IMR-90 (cell line): ENCODE measurements around the gene TMEM14B. TPM values are rescaled to one million over a fixed set of nuclear protein-coding genes. Genes with fewer than 3 reads are reported as not detected.

Experiments used
- ATAC-seq: fragments of 200-7000 bp; cut with Tn5 transposase; 2 replicates; pipeline ENCODE4 v1.9.1; 2020; ENCODE audit warnings: low read depth, mild to moderate bottlenecking, moderate library complexity
- BruUV-seq: library from RNA; stranded (reverse); fragments of 400-500 nt; replicated peaks from 2 replicates; lab custom pipeline; 2021; lab: Mats Ljungman, UMichigan
- CTCF ChIA-PET: fragments of 300-600 bp; formaldehyde crosslinking; extraction: SDS; loops from one replicate; lab custom pipeline; 2021; ENCODE audit warnings: antibody characterized with exemption; lab: Yijun Ruan, JAX
- POLR2A ChIA-PET: fragments of 300-600 bp; sonication (Branson Sonifier 250); formaldehyde crosslinking; loops from one replicate; lab custom pipeline; 2022; ENCODE audit warnings: antibody characterized with exemption; ENCODE audit not compliant: unreplicated experiment; lab: Charles Lee
- DNase-seq: peaks from one replicate; pipeline ENCODE4 v3.0.0; 2013
- H2AFZ ChIP-seq: replicated peaks from 2 replicates; pipeline ENCODE3; 2013; ENCODE audit warnings: low read length, mild to moderate bottlenecking; ENCODE audit not compliant: poor library complexity
- H2AK5ac ChIP-seq: 2 replicates; pipeline ENCODE4 v1.6.1; 2013; ENCODE audit warnings: low read depth, low read length, inconsistent platforms
- H2AK9ac ChIP-seq: replicated peaks from 2 replicates; pipeline ENCODE3; 2013; ENCODE audit warnings: mild to moderate bottlenecking, low read depth, low read length, moderate library complexity; ENCODE audit not compliant: poor library complexity
- H2BK120ac ChIP-seq: 2 replicates; pipeline ENCODE4 v1.6.1; 2013; ENCODE audit warnings: low read depth, low read length, inconsistent platforms
- H2BK15ac ChIP-seq: 3 replicates; pipeline ENCODE4 v1.6.1; 2013; ENCODE audit warnings: low read depth, low read length, inconsistent platforms
- H2BK20ac ChIP-seq: 2 replicates; pipeline ENCODE4 v1.6.1; 2013; ENCODE audit warnings: low read depth, mild to moderate bottlenecking, inconsistent platforms, low read length, moderate library complexity
- H2BK5ac ChIP-seq: 2 replicates; pipeline ENCODE4 v1.6.1; 2013; ENCODE audit warnings: mild to moderate bottlenecking, low read depth, low read length, inconsistent platforms; ENCODE audit not compliant: poor library complexity, severe bottlenecking
- H3K14ac ChIP-seq: replicated peaks from 2 replicates; pipeline ENCODE4 v1.6.1; 2013; ENCODE audit warnings: low read depth, low read length, inconsistent platforms
- H3K18ac ChIP-seq: 2 replicates; pipeline ENCODE4 v1.6.1; 2013; ENCODE audit warnings: low read depth, low read length, control low read depth
- H3K23ac ChIP-seq: 2 replicates; pipeline ENCODE4 v1.6.1; 2013; ENCODE audit warnings: low read depth, low read length, inconsistent platforms
- H3K27ac ChIP-seq: 2 replicates; pipeline ENCODE4 v1.5.1; 2013; ENCODE audit warnings: mild to moderate bottlenecking, control low read depth, low read length; ENCODE audit not compliant: insufficient read depth
- H3K27me3 ChIP-seq: 2 replicates; pipeline ENCODE4 v1.6.1; 2013; ENCODE audit warnings: low read length; ENCODE audit not compliant: control insufficient read depth, insufficient read depth
- H3K36me3 ChIP-seq: 2 replicates; pipeline ENCODE4 v1.6.1; 2013; ENCODE audit warnings: low read length, mixed read lengths; ENCODE audit not compliant: control insufficient read depth, insufficient read depth
- H3K4ac ChIP-seq: 2 replicates; pipeline ENCODE4 v1.6.1; 2013; ENCODE audit warnings: low read depth, low read length, inconsistent platforms
- H3K4me1 ChIP-seq: 2 replicates; pipeline ENCODE4 v1.6.1; 2013; ENCODE audit warnings: low read length, mixed read lengths; ENCODE audit not compliant: control insufficient read depth, insufficient read depth
- H3K4me2 ChIP-seq: 2 replicates; pipeline ENCODE4 v1.6.1; 2013; ENCODE audit warnings: low read depth, mild to moderate bottlenecking, control low read depth, low read length, moderate library complexity
- H3K4me3 ChIP-seq: 2 replicates; pipeline ENCODE4 v1.5.1; 2013; ENCODE audit warnings: low read depth, mild to moderate bottlenecking, control low read depth, low read length, moderate library complexity; ENCODE audit not compliant: insufficient read depth
- H3K56ac ChIP-seq: 2 replicates; pipeline ENCODE4 v1.6.1; 2013; ENCODE audit warnings: low read length, inconsistent platforms; ENCODE audit not compliant: insufficient read depth; ENCODE audit errors: extremely low read depth
- H3K79me1 ChIP-seq, 2 experiments: 2 replicates each; pipeline ENCODE4 v1.6.1; 2013; ENCODE audit warnings: low read length in 2 of 2, inconsistent platforms in 1 of 2, low read depth in 1 of 2
- H3K9ac ChIP-seq: 2 replicates; pipeline ENCODE4 v1.6.1; 2013; ENCODE audit warnings: low read depth, low read length, control low read depth
- H3K9me1 ChIP-seq: 2 replicates; pipeline ENCODE4 v1.6.1; 2013; ENCODE audit warnings: low read length, inconsistent platforms; ENCODE audit not compliant: insufficient read depth
- H3K9me3 ChIP-seq: 2 replicates; pipeline ENCODE4 v1.6.1; 2013; ENCODE audit warnings: low read length; ENCODE audit not compliant: control insufficient read depth, insufficient read depth
- H4K20me1 ChIP-seq: 2 replicates; pipeline ENCODE4 v1.6.1; 2013; ENCODE audit warnings: low read length, inconsistent platforms; ENCODE audit not compliant: insufficient read depth
- H4K5ac ChIP-seq: 2 replicates; pipeline ENCODE4 v1.6.1; 2013; ENCODE audit warnings: mild to moderate bottlenecking, low read depth, low read length, control low read depth
- H4K8ac ChIP-seq, 2 experiments: 2 replicates each; pipeline ENCODE4 v1.6.1; 2013; ENCODE audit warnings: low read depth in 2 of 2, low read length in 2 of 2, control low read depth in 1 of 2, inconsistent platforms in 1 of 2
- H4K91ac ChIP-seq: 2 replicates; pipeline ENCODE4 v1.6.1; 2013; ENCODE audit warnings: low read depth, low read length, inconsistent platforms; ENCODE audit not compliant: insufficient read depth
- BHLHE40 ChIP-seq: fragments of 150-350 bp; IDR thresholded peaks from 2 replicates; pipeline ENCODE4 v1.6.1; 2016; ENCODE audit warnings: mild to moderate bottlenecking, low read depth, low read length
- CEBPB ChIP-seq: IDR thresholded peaks from 2 replicates; pipeline ENCODE4 v1.6.1; 2012; ENCODE audit warnings: low read depth, low read length, improper control_type of control experiment
- CHD1 ChIP-seq: IDR thresholded peaks from 2 replicates; pipeline ENCODE4 v1.6.1; 2012; ENCODE audit warnings: low read depth, low read length, improper control_type of control experiment
- ELK1 ChIP-seq: fragments of 150-350 bp; IDR thresholded peaks from 2 replicates; pipeline ENCODE4 v1.6.1; 2016; ENCODE audit warnings: low read depth, mild to moderate bottlenecking, low read length, moderate library complexity, borderline replicate concordance
- FOS ChIP-seq: fragments of 150-350 bp; IDR thresholded peaks from 2 replicates; pipeline ENCODE4 v1.6.1; 2016; ENCODE audit warnings: low read depth, low read length
- MAFK ChIP-seq: IDR thresholded peaks from 2 replicates; pipeline ENCODE4 v1.6.1; 2012; ENCODE audit warnings: low read depth, low read length, improper control_type of control experiment
- MAZ ChIP-seq: IDR thresholded peaks from 2 replicates; pipeline ENCODE4 v1.6.1; 2012; ENCODE audit warnings: low read depth, mild to moderate bottlenecking, low read length, improper control_type of control experiment, moderate library complexity, borderline replicate concordance
- MXI1 ChIP-seq: IDR thresholded peaks from 2 replicates; pipeline ENCODE4 v1.6.1; 2012; ENCODE audit warnings: low read depth, mild to moderate bottlenecking, low read length, moderate library complexity, borderline replicate concordance
- NFE2L2 ChIP-seq: fragments of 150-350 bp; IDR thresholded peaks from 2 replicates; pipeline ENCODE4 v1.6.1; 2016; ENCODE audit warnings: low read depth, mild to moderate bottlenecking, low read length
- POLR2A ChIP-seq: IDR thresholded peaks from 2 replicates; pipeline ENCODE4 v1.6.1; 2012; ENCODE audit warnings: mild to moderate bottlenecking, low read depth, low read length
- RAD21 ChIP-seq: IDR thresholded peaks from 2 replicates; pipeline ENCODE4 v1.6.1; 2012; ENCODE audit warnings: low read length, improper control_type of control experiment
- RCOR1 ChIP-seq: IDR thresholded peaks from 2 replicates; pipeline ENCODE4 v1.6.1; 2012; ENCODE audit warnings: mild to moderate bottlenecking, low read length, improper control_type of control experiment; ENCODE audit not compliant: insufficient replicate concordance
- RFX5 ChIP-seq: IDR thresholded peaks from 2 replicates; pipeline ENCODE4 v1.8.0; 2012; ENCODE audit warnings: low read depth, mild to moderate bottlenecking, low read length, moderate library complexity
- SMC3 ChIP-seq: fragments of 150-350 bp; IDR thresholded peaks from 2 replicates; pipeline ENCODE4 v1.6.1; 2016; ENCODE audit warnings: low read depth, mild to moderate bottlenecking, antibody characterized with exemption, low read length, moderate library complexity
- WGBS, 2 experiments: methylation state at CpG; one replicate each; pipeline versions ENCODE4 v1.1.5 to v1.1.7; 2013; ENCODE audit warnings: missing lambda C conversion rate in 2 of 2; ENCODE audit not compliant: insufficient read length in 1 of 2; ENCODE audit errors: extremely low coverage in 2 of 2; 5-methylcytosine and 5-hydroxymethylcytosine counted together
- dilution Hi-C: fragments of 300-500 bp; cut with HindIII; formaldehyde crosslinking; loops from one replicate; pipeline ENCODE4 v1.14.3; 2018; ENCODE audit warnings: low sequenced_read_pairs; ENCODE audit not compliant: unreplicated experiment
- in situ Hi-C: fragments of 300-500 bp; cut with MboI; formaldehyde crosslinking; loops from 3 replicates; pipeline ENCODE4 v1.14.3; 2019; ENCODE audit warnings: low sequenced_read_pairs, inconsistent platforms, mixed read lengths
- intact Hi-C: fragments of 100-400 bp; cut with micrococcal nuclease; formaldehyde crosslinking; loops from 2 replicates; pipeline ENCODE4 v1.10.0; 2022
- polyA plus RNA-seq, 3 experiments: library from polyadenylated mRNA; depleted of rRNA; stranded (reverse); fragments of >200 nt; gene quantifications; 2 replicates each; pipeline ENCODE4 v1.2.3, GENCODE V29; 2012; ENCODE audit warnings: low replicate concordance in 1 of 3
- total RNA-seq: library from RNA; depleted of rRNA; stranded (reverse); fragments of >200 nt; gene quantifications from 2 replicates; pipeline ENCODE4 v1.2.3, GENCODE V29; 2012
- TF ChIP-seq, protein P1 (sequence below): conservative IDR thresholded peaks from 2 replicates; pipeline ENCODE4 v1.5.1; 2012; ENCODE audit warnings: mild to moderate bottlenecking, low read depth, low read length, improper control_type of control experiment
- TF ChIP-seq, protein P2 (sequence below): fragments of 150-350 bp; IDR thresholded peaks from 2 replicates; pipeline ENCODE4 v1.6.1; 2017; ENCODE audit warnings: mild to moderate bottlenecking, antibody characterized with exemption, low read length, low read depth

TMEM14B gene
- total and polyA plus RNA-seq, 2 of the 4 experiments (the other 2 are of a cell fraction): 66.5 to 81.4 TPM

GRCh38 chr6:10756085-10756484 lies 8.5 kb downstream of the TMEM14B start:
- H2BK120ac ChIP-seq: no peak overlapping the region
- H2BK5ac ChIP-seq: no peak overlapping the region
- dilution Hi-C loops: no loop called here
- no peaks in the 10 kb centered on the region for H4K20me1 ChIP-seq
- H3K27me3 ChIP-seq: no peaks in the 10 kb centered on the region
- H3K4me2 ChIP-seq: no peak overlapping the region
- ChIA-PET CTCF (no interaction called here), POLR2A (no interaction called here)
- H3K4me3 ChIP-seq: no peak overlapping the region
- TF ChIP-seq CEBPB: no peak
- no peak for TF ChIP-seq MAFK
- TF ChIP-seq ELK1: no peak
- TF ChIP-seq FOS: no peak
- no peak for TF ChIP-seq SMC3
- no peak for TF ChIP-seq RAD21
- no peak for TF ChIP-seq RCOR1
- TF ChIP-seq, protein P1, sequence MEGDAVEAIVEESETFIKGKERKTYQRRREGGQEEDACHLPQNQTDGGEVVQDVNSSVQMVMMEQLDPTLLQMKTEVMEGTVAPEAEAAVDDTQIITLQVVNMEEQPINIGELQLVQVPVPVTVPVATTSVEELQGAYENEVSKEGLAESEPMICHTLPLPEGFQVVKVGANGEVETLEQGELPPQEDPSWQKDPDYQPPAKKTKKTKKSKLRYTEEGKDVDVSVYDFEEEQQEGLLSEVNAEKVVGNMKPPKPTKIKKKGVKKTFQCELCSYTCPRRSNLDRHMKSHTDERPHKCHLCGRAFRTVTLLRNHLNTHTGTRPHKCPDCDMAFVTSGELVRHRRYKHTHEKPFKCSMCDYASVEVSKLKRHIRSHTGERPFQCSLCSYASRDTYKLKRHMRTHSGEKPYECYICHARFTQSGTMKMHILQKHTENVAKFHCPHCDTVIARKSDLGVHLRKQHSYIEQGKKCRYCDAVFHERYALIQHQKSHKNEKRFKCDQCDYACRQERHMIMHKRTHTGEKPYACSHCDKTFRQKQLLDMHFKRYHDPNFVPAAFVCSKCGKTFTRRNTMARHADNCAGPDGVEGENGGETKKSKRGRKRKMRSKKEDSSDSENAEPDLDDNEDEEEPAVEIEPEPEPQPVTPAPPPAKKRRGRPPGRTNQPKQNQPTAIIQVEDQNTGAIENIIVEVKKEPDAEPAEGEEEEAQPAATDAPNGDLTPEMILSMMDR: no peak
- no peak for TF ChIP-seq RFX5
- no peak for TF ChIP-seq BHLHE40
- no peak for TF ChIP-seq NFE2L2
- TF ChIP-seq CHD1: no peak
- TF ChIP-seq MXI1: no peak
- TF ChIP-seq, protein P2, sequence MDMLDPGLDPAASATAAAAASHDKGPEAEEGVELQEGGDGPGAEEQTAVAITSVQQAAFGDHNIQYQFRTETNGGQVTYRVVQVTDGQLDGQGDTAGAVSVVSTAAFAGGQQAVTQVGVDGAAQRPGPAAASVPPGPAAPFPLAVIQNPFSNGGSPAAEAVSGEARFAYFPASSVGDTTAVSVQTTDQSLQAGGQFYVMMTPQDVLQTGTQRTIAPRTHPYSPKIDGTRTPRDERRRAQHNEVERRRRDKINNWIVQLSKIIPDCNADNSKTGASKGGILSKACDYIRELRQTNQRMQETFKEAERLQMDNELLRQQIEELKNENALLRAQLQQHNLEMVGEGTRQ: no peak
- no peak for TF ChIP-seq MAZ
- TF ChIP-seq POLR2A: no peak
- H3K4me1 ChIP-seq: peaks cover 2% of the 10 kb centered on the region
- ATAC-seq (no peak), DNase-seq (no peak)
- H4K5ac ChIP-seq: no peak overlapping the region
- intact Hi-C loops: no loop called here
- no peak overlapping the region for H2AFZ ChIP-seq
- no peak overlapping the region for H4K8ac ChIP-seq
- H4K91ac ChIP-seq: no peak overlapping the region
- H3K79me1 ChIP-seq: peaks cover 31 to 67% of the 10 kb centered on the region in 2 experiments
- H3K4ac ChIP-seq: no peak overlapping the region
- peaks cover 9% of the 10 kb centered on the region; the same call in 1 of the 2 replicates for H3K9me1 ChIP-seq
- H2BK20ac ChIP-seq: no peak overlapping the region
- H3K9me3 ChIP-seq: no peaks in the 10 kb centered on the region
- no TSS peak for BruUV-seq
- H2BK15ac ChIP-seq: no peak overlapping the region
- H2AK9ac ChIP-seq: no peak overlapping the region
- no peak overlapping the region for H3K27ac ChIP-seq
- in situ Hi-C loops: no loop called here
- no peak overlapping the region for H3K9ac ChIP-seq
- peaks cover 33% of the 10 kb centered on the region for H3K36me3 ChIP-seq
- H3K18ac ChIP-seq: no peak overlapping the region
- WGBS, 2 experiments: no CpG with 5 or more reads among the region's 1 CpG
- H3K23ac ChIP-seq: no peak overlapping the region
- H3K14ac ChIP-seq: no peak overlapping the region
- no peak overlapping the region for H2AK5ac ChIP-seq
- no peak overlapping the region for H3K56ac ChIP-seq
